Measurements from ENCODE around the gene ATAT1. TPM values are rescaled to one million over a fixed set of nuclear protein-coding genes. Genes with fewer than 3 reads are reported as not detected.
A peak's percentile ranks its signal among the peaks of the same experiment; 100 is the strongest.

ATAT1 gene
- total and polyA plus RNA-seq, 10 of the 15 experiments (the other 5 are each of a cell fraction or from before 2014, with no cell fraction given), result 1.1 to 14.2 (median 6.9) TPM

DNA sequence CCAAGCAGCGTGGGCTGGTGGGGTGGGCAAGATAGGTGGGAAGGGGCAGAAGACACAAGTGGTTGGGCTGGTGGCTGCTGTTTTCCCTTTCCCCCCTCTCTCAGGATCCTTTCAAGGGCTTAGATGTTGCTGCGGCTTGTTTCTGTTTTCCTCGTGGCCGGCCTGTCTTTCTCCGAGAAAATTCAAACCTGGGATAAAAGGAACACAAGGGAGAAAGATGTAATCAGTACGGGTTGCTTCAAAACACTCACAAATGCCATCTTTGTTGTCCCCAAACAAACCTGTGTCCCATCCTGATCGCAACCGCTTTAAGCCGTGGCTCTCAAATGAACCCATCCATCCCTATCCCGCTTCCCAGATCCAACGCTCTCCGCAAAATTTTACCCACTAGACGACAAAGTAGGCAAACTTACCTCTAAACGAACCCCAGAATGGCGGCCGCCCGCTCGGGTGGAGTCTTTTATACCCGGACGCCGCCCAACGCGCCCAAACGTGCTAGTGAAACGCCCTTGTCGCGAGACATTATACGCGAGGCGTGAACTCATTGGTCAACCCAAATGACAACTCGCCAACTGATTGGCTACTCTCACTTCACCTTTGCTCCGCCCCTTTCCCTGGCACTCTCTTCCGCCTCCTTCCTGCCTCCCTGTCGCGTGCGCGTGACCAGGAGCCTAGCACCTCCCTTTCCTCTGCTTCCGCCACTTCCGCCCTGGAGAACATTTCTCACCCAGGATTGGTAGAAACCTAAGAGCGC, 9.7 kb upstream of the ATAT1 start, which contains the start of gene PPP1R10 (continued):
- TF ChIP-seq, protein P1, sequence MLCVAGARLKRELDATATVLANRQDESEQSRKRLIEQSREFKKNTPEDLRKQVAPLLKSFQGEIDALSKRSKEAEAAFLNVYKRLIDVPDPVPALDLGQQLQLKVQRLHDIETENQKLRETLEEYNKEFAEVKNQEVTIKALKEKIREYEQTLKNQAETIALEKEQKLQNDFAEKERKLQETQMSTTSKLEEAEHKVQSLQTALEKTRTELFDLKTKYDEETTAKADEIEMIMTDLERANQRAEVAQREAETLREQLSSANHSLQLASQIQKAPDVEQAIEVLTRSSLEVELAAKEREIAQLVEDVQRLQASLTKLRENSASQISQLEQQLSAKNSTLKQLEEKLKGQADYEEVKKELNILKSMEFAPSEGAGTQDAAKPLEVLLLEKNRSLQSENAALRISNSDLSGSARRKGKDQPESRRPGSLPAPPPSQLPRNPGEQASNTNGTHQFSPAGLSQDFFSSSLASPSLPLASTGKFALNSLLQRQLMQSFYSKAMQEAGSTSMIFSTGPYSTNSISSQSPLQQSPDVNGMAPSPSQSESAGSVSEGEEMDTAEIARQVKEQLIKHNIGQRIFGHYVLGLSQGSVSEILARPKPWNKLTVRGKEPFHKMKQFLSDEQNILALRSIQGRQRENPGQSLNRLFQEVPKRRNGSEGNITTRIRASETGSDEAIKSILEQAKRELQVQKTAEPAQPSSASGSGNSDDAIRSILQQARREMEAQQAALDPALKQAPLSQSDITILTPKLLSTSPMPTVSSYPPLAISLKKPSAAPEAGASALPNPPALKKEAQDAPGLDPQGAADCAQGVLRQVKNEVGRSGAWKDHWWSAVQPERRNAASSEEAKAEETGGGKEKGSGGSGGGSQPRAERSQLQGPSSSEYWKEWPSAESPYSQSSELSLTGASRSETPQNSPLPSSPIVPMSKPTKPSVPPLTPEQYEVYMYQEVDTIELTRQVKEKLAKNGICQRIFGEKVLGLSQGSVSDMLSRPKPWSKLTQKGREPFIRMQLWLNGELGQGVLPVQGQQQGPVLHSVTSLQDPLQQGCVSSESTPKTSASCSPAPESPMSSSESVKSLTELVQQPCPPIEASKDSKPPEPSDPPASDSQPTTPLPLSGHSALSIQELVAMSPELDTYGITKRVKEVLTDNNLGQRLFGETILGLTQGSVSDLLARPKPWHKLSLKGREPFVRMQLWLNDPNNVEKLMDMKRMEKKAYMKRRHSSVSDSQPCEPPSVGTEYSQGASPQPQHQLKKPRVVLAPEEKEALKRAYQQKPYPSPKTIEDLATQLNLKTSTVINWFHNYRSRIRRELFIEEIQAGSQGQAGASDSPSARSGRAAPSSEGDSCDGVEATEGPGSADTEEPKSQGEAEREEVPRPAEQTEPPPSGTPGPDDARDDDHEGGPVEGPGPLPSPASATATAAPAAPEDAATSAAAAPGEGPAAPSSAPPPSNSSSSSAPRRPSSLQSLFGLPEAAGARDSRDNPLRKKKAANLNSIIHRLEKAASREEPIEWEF (IDR thresholded peaks at IDR 0.05; ENCODE audit: insufficient replicate concordance, low read depth, low read length), result no peak
- TF ChIP-seq CBFB (IDR thresholded peaks at IDR 0.05; ENCODE audit: low read depth), result peak; percentile 99
- no peak for TF ChIP-seq NFXL1 (IDR thresholded peaks at IDR 0.05; ENCODE audit: borderline replicate concordance)
- peak; percentile 100 for TF ChIP-seq POLR2AphosphoS5 (IDR thresholded peaks at IDR 0.05; ENCODE audit: low read length)
- TF ChIP-seq MTA2 (IDR thresholded peaks at IDR 0.05; ENCODE audit: low read depth), result no peak
- TF ChIP-seq SMC3 (IDR thresholded peaks at IDR 0.05; ENCODE audit: borderline replicate concordance, low read length), result no peak
- 0 out of 2 replicates have a peak, but pooled peaks have one; percentile 44 for TF ChIP-seq MEF2A (IDR thresholded peaks at IDR 0.05; ENCODE audit: insufficient read depth, low read depth, low read length)
- no peak; the same call in none of the 2 replicates for TF ChIP-seq HDGF (IDR thresholded peaks at IDR 0.05)
- no peak for TF ChIP-seq SUZ12 (IDR thresholded peaks at IDR 0.05; ENCODE audit: unreplicated experiment)
- peak; percentile 86 for TF ChIP-seq RAD51 (IDR thresholded peaks at IDR 0.05)

Data from GM12878 (cell line).